ENCODE data around the gene CDH12. TPM values are rescaled to one million over a fixed set of nuclear protein-coding genes. Genes with fewer than 3 reads are reported as not detected.

The CDH12 gene
- total RNA-seq, 1 experiment from 2014 or later, result not detected

- TF ChIP-seq ZBTB33 (IDR thresholded peaks at IDR 0.05; ENCODE audit: extremely low read depth, insufficient replicate concordance, low read length) (no peak), ZFX (IDR thresholded peaks at IDR 0.05) (no peak), JUND (IDR thresholded peaks at IDR 0.05) (no peak), SIN3A (IDR thresholded peaks at IDR 0.05; ENCODE audit: low read depth) (no peak), TCF7L2 (IDR thresholded peaks at IDR 0.05; ENCODE audit: borderline replicate concordance, extremely low read depth, insufficient read depth, insufficient read length) (no peak)
- TF ChIP-seq, protein P1, sequence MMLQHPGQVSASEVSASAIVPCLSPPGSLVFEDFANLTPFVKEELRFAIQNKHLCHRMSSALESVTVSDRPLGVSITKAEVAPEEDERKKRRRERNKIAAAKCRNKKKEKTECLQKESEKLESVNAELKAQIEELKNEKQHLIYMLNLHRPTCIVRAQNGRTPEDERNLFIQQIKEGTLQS (IDR thresholded peaks at IDR 0.05), result no peak
Observed at GRCh38 chr5:22070186-22070728, 782.9 kb downstream of the CDH12 start (continued).

- Histone ChIP-seq H3K4me2 (ENCODE audit: low read length) (no peak overlapping the region), H4K20me1 (ENCODE audit: insufficient read depth) (no peaks in the 10 kb centered on the region), H3K9me2 (ENCODE audit: insufficient read depth) (no peaks in the 10 kb centered on the region), H3K4me3 (replicated peaks in 1 of 2; ENCODE audit: low read depth in 1 of 2, low read length in 2 of 2) (no peak overlapping the region), H3K9me3 (ENCODE audit: control insufficient read depth in 1 of 2, insufficient read depth in 1 of 2, low read depth in 1 of 2, low read length in 2 of 2) (peaks cover 4 to 23% of the 10 kb centered on the region in 2 experiments; a peak in 2 of 4 replicates), H3K27me3 (ENCODE audit: insufficient read depth, low read length) (no peaks in the 10 kb centered on the region), H3K27ac (ENCODE audit: low read depth, low read length) (no peak overlapping the region), H3K79me2 (ENCODE audit: insufficient read depth, low read length) (no peaks in the 10 kb centered on the region), H3K9ac (ENCODE audit: low read length) (no peak overlapping the region), H3K4me1 (ENCODE audit: control insufficient read depth in 1 of 2, insufficient read depth in 2 of 2, low read length in 2 of 2) (no peaks in the 10 kb centered on the region), H2AFZ (ENCODE audit: low read depth, low read length, poor library complexity, severe bottlenecking) (no peak overlapping the region), H3K36me3 (ENCODE audit: control insufficient read depth in 1 of 2, insufficient read depth in 2 of 2, low read length in 2 of 2) (no peaks in the 10 kb centered on the region)
- intact Hi-C loops (cut with micrococcal nuclease), result no loop called here
- CTCF ChIA-PET, result no interaction called here
- POLR2A ChIA-PET, result no interaction called here
- DNase-seq (ENCODE audit: low read depth, low spot score) (no peak), ATAC-seq (no peak)
- TF ChIP-seq JUND (IDR thresholded peaks at IDR 0.05) (no peak), ZFX (IDR thresholded peaks at IDR 0.05) (no peak), EZH2phosphoT487 (IDR thresholded peaks at IDR 0.05; ENCODE audit: borderline replicate concordance) (no peak), CEBPB (IDR thresholded peaks at IDR 0.05; ENCODE audit: low read depth) (no peak), FOSL1 (IDR thresholded peaks at IDR 0.05; ENCODE audit: low read depth) (no peak), CBX3 (IDR thresholded peaks at IDR 0.05; ENCODE audit: low read depth) (no peak), SP1 (IDR thresholded peaks at IDR 0.05; ENCODE audit: low read depth) (no peak), TCF7L2 (IDR thresholded peaks at IDR 0.05; ENCODE audit: borderline replicate concordance, extremely low read depth, insufficient read depth, insufficient read length) (no peak)
- TF ChIP-seq, protein P2, sequence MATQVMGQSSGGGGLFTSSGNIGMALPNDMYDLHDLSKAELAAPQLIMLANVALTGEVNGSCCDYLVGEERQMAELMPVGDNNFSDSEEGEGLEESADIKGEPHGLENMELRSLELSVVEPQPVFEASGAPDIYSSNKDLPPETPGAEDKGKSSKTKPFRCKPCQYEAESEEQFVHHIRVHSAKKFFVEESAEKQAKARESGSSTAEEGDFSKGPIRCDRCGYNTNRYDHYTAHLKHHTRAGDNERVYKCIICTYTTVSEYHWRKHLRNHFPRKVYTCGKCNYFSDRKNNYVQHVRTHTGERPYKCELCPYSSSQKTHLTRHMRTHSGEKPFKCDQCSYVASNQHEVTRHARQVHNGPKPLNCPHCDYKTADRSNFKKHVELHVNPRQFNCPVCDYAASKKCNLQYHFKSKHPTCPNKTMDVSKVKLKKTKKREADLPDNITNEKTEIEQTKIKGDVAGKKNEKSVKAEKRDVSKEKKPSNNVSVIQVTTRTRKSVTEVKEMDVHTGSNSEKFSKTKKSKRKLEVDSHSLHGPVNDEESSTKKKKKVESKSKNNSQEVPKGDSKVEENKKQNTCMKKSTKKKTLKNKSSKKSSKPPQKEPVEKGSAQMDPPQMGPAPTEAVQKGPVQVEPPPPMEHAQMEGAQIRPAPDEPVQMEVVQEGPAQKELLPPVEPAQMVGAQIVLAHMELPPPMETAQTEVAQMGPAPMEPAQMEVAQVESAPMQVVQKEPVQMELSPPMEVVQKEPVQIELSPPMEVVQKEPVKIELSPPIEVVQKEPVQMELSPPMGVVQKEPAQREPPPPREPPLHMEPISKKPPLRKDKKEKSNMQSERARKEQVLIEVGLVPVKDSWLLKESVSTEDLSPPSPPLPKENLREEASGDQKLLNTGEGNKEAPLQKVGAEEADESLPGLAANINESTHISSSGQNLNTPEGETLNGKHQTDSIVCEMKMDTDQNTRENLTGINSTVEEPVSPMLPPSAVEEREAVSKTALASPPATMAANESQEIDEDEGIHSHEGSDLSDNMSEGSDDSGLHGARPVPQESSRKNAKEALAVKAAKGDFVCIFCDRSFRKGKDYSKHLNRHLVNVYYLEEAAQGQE (IDR thresholded peaks at IDR 0.05; ENCODE audit: low read depth), result no peak
- no TSS peak for BruUV-seq (replicated peaks)
- RAD21 ChIA-PET (ENCODE audit: low non-redundant PET in 1 of 2, low total read pairs in 2 of 2, uncharacterized antibody in 2 of 2, unreplicated experiment in 2 of 2), result no interaction called here
Observed at GRCh38 chr5:22063717-22064116, 789.4 kb downstream of the CDH12 start.
